NB4 (cell line): ENCODE data around the gene TBX6.

ENCODE experiments used
- CTCF ChIP-seq: IDR thresholded peaks from one replicate; pipeline ENCODE4 v1.5.1; 2012; ENCODE audit warnings: low read depth, low read length
- POLR2A ChIP-seq: IDR thresholded peaks from 2 replicates; pipeline ENCODE4 v1.6.1; 2011; ENCODE audit warnings: mild to moderate bottlenecking; ENCODE audit not compliant: insufficient read length; ENCODE audit errors: extremely low read depth

GRCh38 chr16:30088832-30089624 is 2.7 kb downstream of the TBX6 start:
- TF ChIP-seq CTCF (no peak), POLR2A (no peak)
